ENCODE data around the gene ZNF280A.

- TF ChIP-seq CTCF (IDR thresholded peaks at IDR 0.05): no peak
- TF ChIP-seq ZFX (IDR thresholded peaks at IDR 0.05; ENCODE audit: borderline replicate concordance): no peak
Measured at GRCh38 chr22:22533863-22534262, 13.8 kb upstream of the ZNF280A start.
